SK-N-MC (cell line): ENCODE results near the gene SPPL2A.

ENCODE experiments used
- EZH2 ChIP-seq: fragments of 200-600 bp; sonication (generic); IDR thresholded peaks from one replicate; pipeline ENCODE4 v1.6.1; 2017; ENCODE audit warnings: antibody characterized with exemption
- FOXP2 ChIP-seq: optimal IDR thresholded peaks from 2 replicates; pipeline ENCODE3; 2011; ENCODE audit warnings: mild to moderate bottlenecking, moderate library complexity; ENCODE audit not compliant: insufficient read depth; ENCODE audit errors: extremely low read length, control extremely low read depth
- POLR2AphosphoS5 ChIP-seq: IDR thresholded peaks from 2 replicates; pipeline ENCODE4 v1.6.1; 2012; ENCODE audit warnings: mild to moderate bottlenecking, low read depth, low read length, borderline replicate concordance

GRCh38 chr15:50791486-50791885, 26.0 kb upstream of the SPPL2A start:
- TF ChIP-seq EZH2 (no peak), POLR2AphosphoS5 (no peak), FOXP2 (no peak)
